MG63 (cell line): ENCODE results near the gene CEACAM5. TPM values are rescaled to one million over a fixed set of nuclear protein-coding genes. Genes with fewer than 3 reads are reported as not detected.
"Not testable (repeated sequence)": the region's sequence is repeated elsewhere in the genome, so short reads cannot be mapped to it uniquely, and the experiment has no call there.

Source experiments
- DNase-seq: peaks from one replicate; pipeline ENCODE4 v3.0.0-alpha.2; 2020
- H3K27me3 ChIP-seq: fragments of 250-450 bp; sonication (Bioruptor Pico); 2 replicates; pipeline ENCODE4 v1.5.1; 2020; ENCODE audit warnings: mild to moderate bottlenecking, moderate library complexity
- H3K36me3 ChIP-seq: fragments of 250-450 bp; sonication (Bioruptor Pico); 2 replicates; pipeline ENCODE4 v1.5.1; 2020; ENCODE audit warnings: mild to moderate bottlenecking, moderate library complexity
- H3K4me3 ChIP-seq: fragments of 250-450 bp; sonication (Bioruptor Pico); 2 replicates; pipeline ENCODE4 v1.5.1; 2020; ENCODE audit warnings: mild to moderate bottlenecking, moderate library complexity
- H3K9me3 ChIP-seq: fragments of 250-450 bp; sonication (Bioruptor Pico); 2 replicates; pipeline ENCODE4 v1.5.1; 2020; ENCODE audit warnings: mild to moderate bottlenecking, moderate library complexity
- total RNA-seq: library from RNA; depleted of rRNA; stranded (reverse); fragments of >200 nt; shearing (Covaris generic); gene quantifications from 2 replicates; pipeline ENCODE4 v1.2.3, GENCODE V29; 2014; ENCODE audit warnings: low replicate concordance; rRNA removed

The CEACAM5 gene
- total RNA-seq, 1 experiment from 2014 or later: not detected

- Histone ChIP-seq H3K27me3 (peaks cover 27% of the 10 kb centered on the region), H3K9me3 (no peaks in the 10 kb centered on the region), H3K36me3 (no peaks in the 10 kb centered on the region), H3K4me3 (no peak overlapping the region)
- DNase-seq: peak; percentile 37
These were observed 44.7 kb downstream of the CEACAM5 start for GRCh38 chr19:41753159-41753558.

- peaks cover 24% of the 10 kb centered on the region for H3K27me3 ChIP-seq
- DNase-seq: peak; percentile 49
- no peak overlapping the region for H3K4me3 ChIP-seq
- no peaks in the 10 kb centered on the region for H3K9me3 ChIP-seq
- no peaks in the 10 kb centered on the region for H3K36me3 ChIP-seq
These were observed 45.6 kb downstream of the CEACAM5 start for GRCh38 chr19:41753936-41754529.

GRCh38 chr19:41755328-41755913 is 47.0 kb downstream of the CEACAM5 start, which contains the start of gene CEACAM6:
TSS of gene CEACAM6 (plus strand) at chr19:41755530. CDS start at chr19:41755639, 109 bp downstream.
- Histone ChIP-seq H3K27me3 (peaks cover 36% of the 10 kb centered on the region), H3K9me3 (no peaks in the 10 kb centered on the region), H3K36me3 (no peaks in the 10 kb centered on the region), H3K4me3 (no peak within 1 kb of the TSS)
- DNase-seq: no peak

- Histone ChIP-seq H3K4me3 (no peak overlapping the region), H3K9me3 (no peaks in the 10 kb centered on the region), H3K36me3 (no peaks in the 10 kb centered on the region), H3K27me3 (peaks cover 40% of the 10 kb centered on the region)
- DNase-seq: no peak
These were observed 50.4 kb downstream of the CEACAM5 start for GRCh38 chr19:41758846-41759245.

- DNase-seq: no peak
- peaks cover 42% of the 10 kb centered on the region for H3K27me3 ChIP-seq
These were observed 58.7 kb downstream of the CEACAM5 start for GRCh38 chr19:41767115-41767514.

GRCh38 chr19:41768105-41768504 is 59.7 kb downstream of the CEACAM5 start:
- peaks cover 46% of the 10 kb centered on the region for H3K27me3 ChIP-seq
- not testable (repeated sequence) for H3K36me3 ChIP-seq, H3K4me3 ChIP-seq, DNase-seq, H3K9me3 ChIP-seq

More at GRCh38 chr19:41767115-41767514, 58.7 kb downstream of the CEACAM5 start:
- Histone ChIP-seq H3K4me3 (no peak overlapping the region), H3K9me3 (no peaks in the 10 kb centered on the region), H3K36me3 (no peaks in the 10 kb centered on the region)

GRCh38 chr19:41769608-41770007 is 61.2 kb downstream of the CEACAM5 start:
- DNase-seq: no peak
- H3K36me3 ChIP-seq: no peaks in the 10 kb centered on the region
- H3K4me3 ChIP-seq: no peak overlapping the region
- H3K9me3 ChIP-seq: no peaks in the 10 kb centered on the region
- H3K27me3 ChIP-seq: peaks cover 44% of the 10 kb centered on the region

- peaks cover 36% of the 10 kb centered on the region for H3K27me3 ChIP-seq
- H3K9me3 ChIP-seq: no peaks in the 10 kb centered on the region
- H3K36me3 ChIP-seq: no peaks in the 10 kb centered on the region
- DNase-seq: no peak
- no peak overlapping the region for H3K4me3 ChIP-seq
These were observed 63.0 kb downstream of the CEACAM5 start for GRCh38 chr19:41771410-41771809.

- H3K9me3 ChIP-seq: no peaks in the 10 kb centered on the region
- no peak for DNase-seq
- H3K4me3 ChIP-seq: no peak overlapping the region
- peaks cover 36% of the 10 kb centered on the region for H3K27me3 ChIP-seq
- H3K36me3 ChIP-seq: no peaks in the 10 kb centered on the region
These were observed 66.1 kb downstream of the CEACAM5 start for GRCh38 chr19:41774515-41774980.

- Histone ChIP-seq H3K36me3 (no peaks in the 10 kb centered on the region), H3K27me3 (peaks cover 45% of the 10 kb centered on the region), H3K9me3 (no peaks in the 10 kb centered on the region), H3K4me3 (no peak overlapping the region)
- no peak for DNase-seq
These were observed 68.3 kb downstream of the CEACAM5 start for GRCh38 chr19:41776700-41777099.

Other genes with a start within 250 kb of the CEACAM5 start
- not detected in 2 replicates for gene CEACAM21, start 132.5 kb upstream of the CEACAM5 start, total RNA-seq
- gene CEACAM4, start 81.6 kb upstream of the CEACAM5 start, total RNA-seq: not detected in 2 replicates
- not detected in 2 replicates for gene CEACAM7, start 20.4 kb upstream of the CEACAM5 start, total RNA-seq
- not detected in 2 replicates for gene CEACAM6, start 46.9 kb downstream of the CEACAM5 start, total RNA-seq
- not detected in 2 replicates for gene CEACAM3, start 88.0 kb downstream of the CEACAM5 start, total RNA-seq
- not detected in 2 replicates for gene LYPD4, start 136.1 kb downstream of the CEACAM5 start, total RNA-seq
- not detected in 2 replicates for gene DMRTC2, start 136.4 kb downstream of the CEACAM5 start, total RNA-seq
- 1,133 and 2,559 TPM in 2 replicates for gene RPS19, start 151.6 kb downstream of the CEACAM5 start, total RNA-seq
- gene CD79A, start 168.7 kb downstream of the CEACAM5 start, total RNA-seq: 0.07 TPM in 1 of 2 replicates, not detected in the other
- gene ARHGEF1, start 174.6 kb downstream of the CEACAM5 start, total RNA-seq: 107 and 142 TPM in 2 replicates
- gene ERFL, start 219.8 kb downstream of the CEACAM5 start, total RNA-seq: not detected in 2 replicates